DMS79 treated with DMSO at 0.1 percent for 48 hours (cell line): ENCODE results near the gene BRF1.
A peak's percentile ranks its signal among the peaks of the same experiment; 100 is the strongest.

ENCODE experiments used
- DNase-seq: peaks from one replicate; lab custom pipeline; 2025; lab: John Stamatoyannopoulos, UW

Gene BRF1

DNA sequence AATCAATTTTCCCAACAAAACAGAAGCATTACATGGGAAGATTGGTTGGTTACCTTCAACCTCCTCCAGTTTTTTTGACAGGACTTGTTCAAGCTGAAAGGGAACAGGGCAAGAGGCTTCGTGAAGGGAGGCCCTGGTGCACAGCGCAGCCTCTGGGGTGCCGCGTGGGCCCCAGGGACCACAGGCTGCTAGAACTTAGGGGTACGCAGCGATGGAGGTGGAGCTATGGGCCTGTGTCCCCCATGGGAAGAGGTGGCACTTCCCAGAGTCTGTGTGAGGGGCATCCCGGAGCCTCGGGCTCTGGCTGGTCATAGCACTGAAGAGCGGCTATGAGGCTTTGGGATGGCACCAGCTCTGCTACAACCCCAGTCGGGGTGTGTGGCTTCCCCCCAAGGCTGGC lies 74.6 kb downstream of the BRF1 start:
- DNase-seq, result no peak

- DNase-seq, result no peak
These were observed 75.8 kb downstream of the BRF1 start for GRCh38 chr14:105224845-105225570.

GRCh38 chr14:105223770-105224544 lies 76.8 kb downstream of the BRF1 start:
- DNase-seq, result no peak

GRCh38 chr14:105223260-105223659 lies 77.5 kb downstream of the BRF1 start:
- no peak for DNase-seq

- no peak for DNase-seq
These were observed 79.1 kb downstream of the BRF1 start for GRCh38 chr14:105221598-105222178.

GRCh38 chr14:105220699-105221597 lies 79.9 kb downstream of the BRF1 start:
- no peak for DNase-seq

DNA sequence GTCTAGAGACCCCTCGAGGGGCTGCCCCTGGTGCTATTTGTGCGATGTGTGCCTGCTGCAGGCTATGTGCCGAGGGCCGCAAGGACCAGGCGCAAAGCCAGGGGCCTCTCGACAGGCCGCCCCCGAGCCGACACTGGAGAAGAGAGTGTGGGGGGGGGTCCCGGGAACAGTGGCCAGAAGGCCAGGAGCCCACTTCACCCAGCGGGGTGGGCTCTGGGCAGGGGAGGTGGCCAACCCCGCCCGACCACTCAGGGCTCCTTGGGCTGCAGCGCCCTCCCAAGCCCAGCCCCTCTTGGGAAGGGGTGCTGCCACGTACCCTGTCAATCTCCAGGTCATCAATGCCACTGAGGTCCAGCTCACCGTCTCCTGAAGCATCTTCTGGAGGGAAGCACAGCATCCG lies 81.0 kb downstream of the BRF1 start:
- DNase-seq, result no peak

- no peak for DNase-seq
These were observed 81.7 kb downstream of the BRF1 start for GRCh38 chr14:105219043-105219612.

GRCh38 chr14:105218611-105219010 lies 82.2 kb downstream of the BRF1 start:
- no peak for DNase-seq

DNA sequence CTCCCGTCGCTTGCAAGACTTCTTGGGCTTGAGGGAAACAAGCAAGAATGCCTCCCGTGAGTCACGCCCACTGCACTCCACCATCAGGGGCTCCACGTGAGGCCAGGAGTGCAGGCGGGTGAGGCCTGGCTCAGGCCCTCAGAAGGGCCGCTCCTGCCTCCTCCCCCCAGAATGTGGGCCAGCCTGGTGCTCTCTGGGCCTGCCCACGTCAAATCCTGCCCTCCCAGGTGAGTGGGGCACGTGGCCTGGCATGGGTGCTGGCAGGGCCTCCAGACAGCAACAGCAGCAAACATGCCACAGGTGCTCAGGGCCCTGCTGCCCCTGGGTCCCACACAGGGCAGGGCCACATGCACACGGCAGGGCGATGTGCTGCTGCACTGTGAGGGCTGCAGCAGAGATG lies 83.0 kb downstream of the BRF1 start:
- DNase-seq, result no peak

DNA sequence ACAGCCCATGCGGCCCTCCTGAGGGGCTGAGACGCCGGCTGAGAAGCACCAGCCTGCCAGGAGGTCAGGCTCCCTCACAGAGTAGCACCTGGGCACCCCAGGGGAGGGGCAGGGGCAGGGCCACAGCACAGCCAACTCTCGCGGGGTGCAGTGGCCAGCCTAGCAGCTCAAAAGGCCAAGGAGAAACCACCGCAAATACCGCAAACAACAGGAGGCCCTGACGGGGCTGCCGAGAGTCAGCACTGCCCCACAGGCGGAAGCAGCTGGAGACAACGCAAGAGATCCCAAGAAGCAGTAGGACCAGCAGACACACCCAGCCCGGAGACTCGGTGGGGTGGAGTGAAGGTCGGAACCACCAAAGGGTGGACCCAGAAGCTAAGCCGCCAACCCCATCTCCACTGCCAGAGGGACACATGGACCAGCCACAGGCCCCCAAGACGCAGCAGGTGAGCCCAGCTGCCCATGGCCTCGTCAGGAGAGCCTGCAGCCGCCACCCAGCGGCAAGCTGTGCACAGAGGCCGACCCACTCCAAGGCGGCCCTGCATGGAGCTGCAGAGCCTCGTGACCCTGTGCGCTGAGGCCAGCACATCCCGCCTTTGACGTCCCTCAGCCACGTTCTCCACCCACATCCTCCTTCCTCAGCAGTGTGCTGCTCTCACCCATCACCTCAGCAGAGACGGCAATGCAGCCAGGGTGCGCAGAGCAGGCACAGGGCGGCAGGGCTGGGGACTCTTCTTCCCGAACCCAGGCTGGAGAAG lies 84.1 kb downstream of the BRF1 start:
- DNase-seq, result no peak

DNA sequence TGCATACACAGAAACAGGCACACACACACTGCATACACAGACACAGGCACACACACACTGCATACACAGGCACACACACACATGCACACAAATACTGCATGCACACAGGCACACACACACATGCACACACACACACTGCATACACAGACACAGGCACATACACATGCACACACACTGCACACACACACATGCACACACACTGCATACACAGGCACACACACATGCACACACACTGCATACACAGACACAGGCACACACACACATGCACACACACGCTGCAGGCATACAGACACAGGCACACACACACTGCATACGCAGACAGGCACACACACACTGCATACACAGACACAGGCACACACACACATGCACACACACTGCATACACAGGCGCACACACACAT lies 85.2 kb downstream of the BRF1 start:
- DNase-seq, result no peak

GRCh38 chr14:105214324-105214915 lies 86.4 kb downstream of the BRF1 start:
- DNase-seq, result no peak

DNA sequence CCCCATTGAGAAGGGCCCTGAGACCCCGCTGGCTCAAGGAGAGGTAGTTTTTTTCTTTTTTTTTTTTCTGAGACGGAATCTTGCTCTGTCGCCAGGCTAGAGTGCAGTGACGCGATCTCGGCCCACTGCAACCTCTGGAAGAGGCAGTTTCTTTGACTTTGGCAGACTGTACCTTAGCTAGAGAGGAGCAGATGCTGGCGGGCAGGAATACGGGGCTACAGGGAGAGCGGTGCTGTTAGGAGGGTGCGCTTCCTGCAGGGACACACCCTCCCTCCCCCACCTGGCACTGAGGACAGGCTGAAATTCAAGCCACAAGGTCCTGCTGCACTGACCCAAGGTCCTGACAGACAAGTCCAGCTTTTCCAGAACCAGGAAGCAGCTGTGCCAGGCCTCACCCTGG lies 87.4 kb downstream of the BRF1 start:
- DNase-seq, result peak; percentile 71

DNA sequence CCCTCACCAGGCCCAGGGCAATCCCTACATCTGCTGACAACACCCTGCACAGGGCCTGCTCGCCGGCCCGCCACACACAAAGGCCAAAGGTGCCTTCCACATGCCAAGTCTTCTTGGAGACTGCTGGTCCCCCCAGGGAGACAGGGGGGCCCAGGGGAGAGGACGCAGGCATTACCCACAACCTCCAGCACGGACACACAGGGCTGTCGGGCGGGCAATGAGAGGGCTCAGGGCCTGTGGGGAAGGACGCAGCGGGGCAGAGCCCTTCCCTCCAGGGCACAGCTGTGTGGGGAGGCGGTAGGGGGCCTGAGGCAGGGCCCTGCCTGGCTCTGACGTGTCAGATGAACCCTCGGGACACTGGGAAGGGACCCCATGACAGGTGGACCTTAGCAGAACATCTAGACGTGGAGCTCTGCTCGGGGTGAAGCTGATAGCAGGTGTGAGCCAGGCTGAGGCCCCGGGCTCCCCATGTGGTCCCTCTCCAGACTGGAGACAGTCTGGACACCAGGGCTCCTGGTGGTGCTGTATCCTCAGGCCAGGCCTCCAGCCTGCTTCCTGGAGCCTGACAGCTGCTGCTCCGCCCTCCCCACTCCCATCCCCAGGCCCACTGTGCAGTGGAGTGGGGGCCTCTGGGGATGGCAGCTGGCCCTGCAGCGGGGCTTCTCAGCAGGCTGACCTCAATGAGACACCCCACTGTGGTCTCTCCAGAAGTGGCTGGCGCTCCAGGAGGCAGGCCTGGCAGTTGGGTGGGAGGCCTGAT lies 88.1 kb downstream of the BRF1 start:
- DNase-seq, result peak; percentile 71

DNA sequence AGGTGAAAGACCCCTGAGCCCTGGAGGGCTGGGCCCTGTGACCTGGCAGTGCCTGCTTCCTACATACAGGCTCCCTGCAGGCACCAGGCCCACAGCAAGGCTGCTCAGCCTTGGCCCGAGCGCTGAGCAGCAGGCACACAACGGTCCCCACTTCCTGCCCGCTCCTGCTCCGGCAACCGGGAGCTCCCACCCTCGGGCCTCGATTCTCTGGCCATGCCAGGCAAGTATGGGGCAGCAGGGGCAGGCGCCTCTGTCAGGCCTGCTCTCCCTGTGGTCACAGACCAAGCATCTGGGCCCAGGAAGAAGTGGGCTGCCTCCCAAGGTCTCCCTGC lies 89.1 kb downstream of the BRF1 start:
- DNase-seq, result no peak

DNA sequence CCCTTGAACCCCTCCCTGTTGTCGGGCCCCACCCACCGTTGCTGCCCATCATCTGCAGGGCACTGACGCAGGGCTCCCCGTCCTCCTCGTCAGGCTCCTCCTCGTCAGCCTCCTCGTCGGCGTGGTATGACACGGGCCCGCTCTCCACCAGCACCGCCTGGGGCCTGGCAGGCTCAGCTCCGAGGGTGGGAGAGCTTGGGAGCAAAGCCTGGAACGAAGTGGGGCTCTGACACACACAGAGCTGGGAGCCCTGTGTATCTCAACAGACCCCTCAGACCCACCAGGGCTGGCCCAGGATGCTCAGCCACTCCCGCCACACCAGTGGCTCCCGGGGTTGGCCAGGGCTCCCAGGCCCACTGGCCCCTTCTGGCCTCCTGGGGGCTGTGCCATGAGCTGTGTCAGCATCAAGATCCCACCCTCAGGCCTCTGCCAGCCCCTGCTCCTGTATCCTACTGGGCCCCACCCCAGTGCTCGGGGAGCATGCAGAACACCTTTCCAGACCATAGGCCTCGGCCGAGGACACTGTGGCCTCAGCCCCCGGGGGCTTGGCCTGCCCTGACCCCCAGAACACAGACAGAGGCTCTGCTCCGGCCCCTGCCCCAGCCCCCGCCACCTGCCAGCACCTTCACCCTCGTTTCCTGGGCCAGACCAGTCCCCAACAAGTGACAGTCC lies 89.6 kb downstream of the BRF1 start:
- DNase-seq, result no peak

GRCh38 chr14:105210266-105211025 lies 90.4 kb downstream of the BRF1 start:
- DNase-seq, result peak; percentile 69

DNA sequence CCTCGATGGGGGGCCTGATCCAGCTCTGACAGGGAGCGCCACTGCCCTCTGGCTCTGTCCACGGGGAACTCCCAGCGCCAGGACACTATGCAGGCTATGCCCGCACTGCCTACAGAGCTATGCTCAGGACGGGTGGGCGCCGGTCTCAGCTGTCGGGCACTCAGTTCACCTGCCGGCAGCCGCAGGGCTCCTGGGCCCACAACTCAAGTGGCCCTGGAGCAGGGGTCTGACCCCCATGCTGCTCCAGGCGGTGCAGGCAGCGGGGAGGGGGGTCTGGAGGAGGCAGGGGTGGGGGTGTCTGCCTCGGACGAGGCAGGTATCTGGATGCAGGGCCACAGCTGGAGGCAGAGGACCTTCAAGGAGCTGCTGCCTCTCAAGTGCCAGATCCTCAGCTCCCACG lies 91.2 kb downstream of the BRF1 start:
- peak; percentile 69 for DNase-seq
